ENCODE data around the gene RNPS1.

DNA sequence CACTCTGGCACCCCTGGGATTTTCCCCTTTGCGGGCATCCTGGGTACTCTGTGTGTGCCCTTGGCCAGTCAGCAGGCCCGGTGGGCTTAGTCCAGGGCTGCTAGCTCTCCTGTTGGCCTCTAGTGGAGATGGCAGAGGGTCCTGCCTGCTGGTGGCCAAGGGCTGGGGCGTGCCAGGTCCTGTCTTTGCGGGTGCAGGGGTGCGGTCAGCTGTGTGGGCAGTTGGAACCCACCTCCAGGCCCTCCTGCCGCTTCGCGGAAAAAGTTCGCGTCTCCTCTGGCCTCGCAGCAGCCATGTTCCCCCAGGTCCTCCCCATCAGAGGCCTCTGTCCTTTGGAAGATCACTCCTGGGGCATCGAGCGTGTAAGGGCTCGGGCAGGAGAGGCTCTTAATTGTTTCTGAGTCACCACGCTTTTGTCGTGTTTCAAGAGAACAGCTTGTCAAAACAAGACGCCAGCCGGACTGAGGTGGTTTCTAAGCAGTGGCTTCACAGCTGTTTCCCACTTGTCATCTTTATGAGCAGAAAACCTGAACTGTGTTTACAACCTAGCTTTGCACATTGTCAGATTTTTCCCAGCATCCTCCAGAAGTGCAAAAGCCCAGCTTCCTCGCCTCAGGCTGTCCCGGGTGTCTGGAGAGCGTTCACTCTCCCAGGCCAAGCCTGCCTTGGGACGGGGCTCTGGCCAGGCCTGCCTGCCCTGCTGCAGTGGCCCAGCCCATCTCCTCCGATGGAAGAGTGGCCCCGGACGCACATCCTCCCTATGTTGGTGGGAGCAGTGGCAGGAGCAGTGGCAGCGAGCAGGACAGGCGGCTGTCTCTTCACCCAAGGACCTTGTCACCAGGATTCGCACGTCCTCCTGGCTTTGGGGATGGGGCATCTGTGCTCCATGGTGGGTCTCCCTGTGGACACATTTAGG lies 36.7 kb downstream of the RNPS1 start:
- TF ChIP-seq, protein P1, sequence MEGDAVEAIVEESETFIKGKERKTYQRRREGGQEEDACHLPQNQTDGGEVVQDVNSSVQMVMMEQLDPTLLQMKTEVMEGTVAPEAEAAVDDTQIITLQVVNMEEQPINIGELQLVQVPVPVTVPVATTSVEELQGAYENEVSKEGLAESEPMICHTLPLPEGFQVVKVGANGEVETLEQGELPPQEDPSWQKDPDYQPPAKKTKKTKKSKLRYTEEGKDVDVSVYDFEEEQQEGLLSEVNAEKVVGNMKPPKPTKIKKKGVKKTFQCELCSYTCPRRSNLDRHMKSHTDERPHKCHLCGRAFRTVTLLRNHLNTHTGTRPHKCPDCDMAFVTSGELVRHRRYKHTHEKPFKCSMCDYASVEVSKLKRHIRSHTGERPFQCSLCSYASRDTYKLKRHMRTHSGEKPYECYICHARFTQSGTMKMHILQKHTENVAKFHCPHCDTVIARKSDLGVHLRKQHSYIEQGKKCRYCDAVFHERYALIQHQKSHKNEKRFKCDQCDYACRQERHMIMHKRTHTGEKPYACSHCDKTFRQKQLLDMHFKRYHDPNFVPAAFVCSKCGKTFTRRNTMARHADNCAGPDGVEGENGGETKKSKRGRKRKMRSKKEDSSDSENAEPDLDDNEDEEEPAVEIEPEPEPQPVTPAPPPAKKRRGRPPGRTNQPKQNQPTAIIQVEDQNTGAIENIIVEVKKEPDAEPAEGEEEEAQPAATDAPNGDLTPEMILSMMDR (IDR thresholded peaks at IDR 0.05; ENCODE audit: insufficient read depth, low read length), result no peak
- TF ChIP-seq GABPA (IDR thresholded peaks at IDR 0.05; ENCODE audit: low read depth), result no peak
